Esophagus squamous epithelium (tissue), 5 donors: ENCODE measurements around the gene ANKS1B. TPM values are rescaled to one million over a fixed set of nuclear protein-coding genes. Genes with fewer than 3 reads are reported as not detected.

ENCODE experiments used
- DNase-seq: peaks from one replicate; lab custom pipeline; 2025; lab: John Stamatoyannopoulos, UW
- H3K27ac ChIP-seq, 4 donors: fragments of 200-600 bp; sonication (generic); one replicate each; pipeline ENCODE4 v1.5.1; 2016 to 2019; ENCODE audit warnings: mild to moderate bottlenecking in 1 of 4
- H3K27me3 ChIP-seq, 4 donors: fragments of 200-600 bp; sonication (generic); 1 replicate in 3 of 4; 2 replicates in 1 of 4; pipeline versions ENCODE4 v1.5.1 to v1.6.0; 2017 to 2021; ENCODE audit warnings: antibody characterized with exemption in 1 of 4
- H3K36me3 ChIP-seq, 3 donors: fragments of 200-600 bp; sonication (generic); one replicate each; pipeline ENCODE4 v1.5.1; 2016 to 2019
- H3K4me1 ChIP-seq, 3 donors: fragments of 200-600 bp; sonication (generic); one replicate each; pipeline ENCODE4 v1.5.1; 2017 to 2019
- H3K4me3 ChIP-seq, 4 donors: fragments of 200-600 bp; sonication (generic); 1 replicate in 3 of 4; 2 replicates in 1 of 4; pipeline ENCODE4 v1.5.1; 2016 to 2019; ENCODE audit warnings: mild to moderate bottlenecking in 2 of 4, moderate library complexity in 1 of 4
- H3K9me3 ChIP-seq, 3 donors: fragments of 200-600 bp; sonication (generic); one replicate each; pipeline ENCODE4 v1.5.1; 2016 to 2019
- CTCF ChIP-seq, 6 experiments: fragments of 450-650 bp in 4 of 6; fragments of 200-600 bp in 2 of 6; sonication (generic) in 2 of 6; IDR thresholded peaks; one replicate each; pipeline ENCODE4 v1.5.1; 2016 to 2019; ENCODE audit warnings: antibody characterized with exemption in 6 of 6, mild to moderate bottlenecking in 4 of 6, moderate library complexity in 4 of 6
- POLR2A ChIP-seq, 4 donors: fragments of 450-650 bp; IDR thresholded peaks; one replicate each; pipeline ENCODE4 v1.6.1; 2017; ENCODE audit warnings: antibody characterized with exemption in 4 of 4, mild to moderate bottlenecking in 4 of 4, moderate library complexity in 3 of 4
- WGBS, 2 donors: methylation state at CpG; one replicate each; pipeline ENCODE4 v1.1.5; 2018; 5-methylcytosine and 5-hydroxymethylcytosine counted together
- intact Hi-C: fragments of 100-400 bp; cut with DNase I; formaldehyde crosslinking; loops from one replicate; pipeline ENCODE4 v1.15.0; 2022
- total RNA-seq, 4 donors: library from RNA; depleted of rRNA; stranded (reverse); fragments of >200 nt; gene quantifications; one replicate each; pipeline ENCODE4 v1.1.0, GENCODE V29; 2016
- donor health status: DM: yes; HTN: yes; CAD: no.

The ANKS1B gene
- total RNA-seq, 4 donors from 2014 or later = 1.6 to 15.8 (median 8.1) TPM

- intact Hi-C loops = no loop called here
- TF ChIP-seq CTCF (IDR thresholded peaks at IDR 0.05) (no peak), POLR2A (IDR thresholded peaks at IDR 0.05) (no peak)
Measured at GRCh38 chr12:99146730-99147129, 838.0 kb downstream of the ANKS1B start.

GRCh38 chr12:99146185-99146584, 838.6 kb downstream of the ANKS1B start:
- no peaks in the 10 kb centered on the region for H3K9me3 ChIP-seq
- no peak overlapping the region for H3K27ac ChIP-seq
- 60 to 65% methylated on average over 5 of the region's 5 CpGs for WGBS, 2 donors
- H3K4me1 ChIP-seq = no peaks in the 10 kb centered on the region
- H3K27me3 ChIP-seq = no peaks in the 10 kb centered on the region
- DNase-seq = no peak
- intact Hi-C loops = no loop called here
- H3K36me3 ChIP-seq = no peaks in the 10 kb centered on the region
- no peak for TF ChIP-seq CTCF (IDR thresholded peaks at IDR 0.05)
- no peak for TF ChIP-seq POLR2A (IDR thresholded peaks at IDR 0.05)
- H3K4me3 ChIP-seq = no peak overlapping the region

More at GRCh38 chr12:99146730-99147129, 838.0 kb downstream of the ANKS1B start:
- Histone ChIP-seq H3K36me3 (no peaks in the 10 kb centered on the region), H3K4me1 (no peaks in the 10 kb centered on the region), H3K27me3 (no peaks in the 10 kb centered on the region), H3K9me3 (no peaks in the 10 kb centered on the region), H3K4me3 (no peak overlapping the region), H3K27ac (no peak overlapping the region)
- no peak for DNase-seq
- 74 to 79% methylated on average over 5 of the region's 5 CpGs for WGBS, 2 donors

GRCh38 chr12:99142651-99143050, 842.1 kb downstream of the ANKS1B start:
- intact Hi-C loops = no loop called here
- H3K27me3 ChIP-seq = no peaks in the 10 kb centered on the region
- H3K4me1 ChIP-seq = no peaks in the 10 kb centered on the region
- no peak for DNase-seq
- no peaks in the 10 kb centered on the region for H3K36me3 ChIP-seq
- H3K27ac ChIP-seq = no peak overlapping the region
- TF ChIP-seq POLR2A (IDR thresholded peaks at IDR 0.05) (no peak), CTCF (IDR thresholded peaks at IDR 0.05) (no peak)
- no peaks in the 10 kb centered on the region for H3K9me3 ChIP-seq
- no peak overlapping the region for H3K4me3 ChIP-seq

GRCh38 chr12:99140017-99140720, 844.6 kb downstream of the ANKS1B start:
- 74 to 86% methylated on average over 7 of the region's 7 CpGs for WGBS, 2 donors
- Histone ChIP-seq H3K4me1 (no peaks in the 10 kb centered on the region), H3K27me3 (no peaks in the 10 kb centered on the region), H3K9me3 (no peaks in the 10 kb centered on the region), H3K36me3 (no peaks in the 10 kb centered on the region), H3K4me3 (no peak overlapping the region), H3K27ac (no peak overlapping the region)
- no peak for DNase-seq
- TF ChIP-seq POLR2A (IDR thresholded peaks at IDR 0.05) (no peak), CTCF (IDR thresholded peaks at IDR 0.05) (no peak)
- intact Hi-C loops = no loop called here

GRCh38 chr12:99138393-99138792, 846.3 kb downstream of the ANKS1B start:
- Histone ChIP-seq H3K9me3 (no peaks in the 10 kb centered on the region), H3K4me1 (no peaks in the 10 kb centered on the region), H3K27me3 (no peaks in the 10 kb centered on the region), H3K36me3 (no peaks in the 10 kb centered on the region), H3K27ac (no peak overlapping the region), H3K4me3 (no peak overlapping the region)
- TF ChIP-seq CTCF (IDR thresholded peaks at IDR 0.05) (no peak), POLR2A (IDR thresholded peaks at IDR 0.05) (no peak)
- intact Hi-C loops = no loop called here
- 77 to 88% methylated on average over 4 of the region's 4 CpGs for WGBS, 2 donors
- no peak for DNase-seq
